Hepatocyte (in vitro differentiated cells): ENCODE data around the gene PAH.

Source experiments
- EZH2phosphoT487 ChIP-seq: fragments of 200-600 bp; sonication (generic); IDR thresholded peaks from one replicate; pipeline ENCODE4 v1.6.1; 2018; ENCODE audit warnings: antibody characterized with exemption, mild to moderate bottlenecking, low read depth, moderate library complexity; ENCODE audit not compliant: unreplicated experiment, severe bottlenecking
- TF ChIP-seq, protein P1 (sequence below): fragments of 200-600 bp; sonication (generic); IDR thresholded peaks from 2 replicates; pipeline ENCODE4 v1.5.1; 2016; ENCODE audit warnings: antibody characterized with exemption, mild to moderate bottlenecking; ENCODE audit not compliant: poor library complexity

DNA sequence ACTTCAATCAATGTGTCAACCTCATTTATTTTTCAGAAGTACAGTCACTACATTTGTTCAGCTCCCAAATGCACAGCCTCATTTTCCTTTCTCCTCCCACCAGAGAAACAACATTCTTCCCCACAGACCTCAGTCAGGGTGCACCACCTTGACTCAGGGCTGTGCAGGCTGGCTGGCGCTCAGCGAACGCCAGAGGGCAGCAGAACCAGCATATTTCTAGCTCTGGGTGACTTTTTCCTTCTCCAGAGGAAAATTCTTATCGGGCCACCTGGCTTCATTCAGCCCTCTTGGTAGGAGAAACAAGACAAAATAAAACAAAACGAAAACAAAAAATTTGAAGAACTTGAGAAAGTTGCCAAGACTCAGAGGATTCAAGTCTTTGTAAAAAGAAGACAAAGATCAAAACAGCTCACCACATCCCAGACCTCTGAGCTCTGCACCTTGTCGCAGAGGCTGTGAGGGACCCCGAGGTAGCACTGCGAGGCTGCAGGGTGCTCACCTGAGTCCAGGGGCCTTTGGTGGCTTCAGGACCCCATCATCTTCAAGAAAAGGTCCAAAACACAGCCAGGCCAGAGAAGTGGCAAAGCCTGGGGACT is 33.7 kb downstream of the PAH start:
- TF ChIP-seq, protein P1, sequence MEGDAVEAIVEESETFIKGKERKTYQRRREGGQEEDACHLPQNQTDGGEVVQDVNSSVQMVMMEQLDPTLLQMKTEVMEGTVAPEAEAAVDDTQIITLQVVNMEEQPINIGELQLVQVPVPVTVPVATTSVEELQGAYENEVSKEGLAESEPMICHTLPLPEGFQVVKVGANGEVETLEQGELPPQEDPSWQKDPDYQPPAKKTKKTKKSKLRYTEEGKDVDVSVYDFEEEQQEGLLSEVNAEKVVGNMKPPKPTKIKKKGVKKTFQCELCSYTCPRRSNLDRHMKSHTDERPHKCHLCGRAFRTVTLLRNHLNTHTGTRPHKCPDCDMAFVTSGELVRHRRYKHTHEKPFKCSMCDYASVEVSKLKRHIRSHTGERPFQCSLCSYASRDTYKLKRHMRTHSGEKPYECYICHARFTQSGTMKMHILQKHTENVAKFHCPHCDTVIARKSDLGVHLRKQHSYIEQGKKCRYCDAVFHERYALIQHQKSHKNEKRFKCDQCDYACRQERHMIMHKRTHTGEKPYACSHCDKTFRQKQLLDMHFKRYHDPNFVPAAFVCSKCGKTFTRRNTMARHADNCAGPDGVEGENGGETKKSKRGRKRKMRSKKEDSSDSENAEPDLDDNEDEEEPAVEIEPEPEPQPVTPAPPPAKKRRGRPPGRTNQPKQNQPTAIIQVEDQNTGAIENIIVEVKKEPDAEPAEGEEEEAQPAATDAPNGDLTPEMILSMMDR: peak; percentile 96
- TF ChIP-seq EZH2phosphoT487: no peak
